Mesothelial cell of epicardium (in vitro differentiated cells): ENCODE measurements around the gene PDE6A. TPM values are rescaled to one million over a fixed set of nuclear protein-coding genes. Genes with fewer than 3 reads are reported as not detected.

Experiments used
- DNase-seq, 2 experiments: peaks; one replicate each; pipeline ENCODE4 v3.0.0; 2021; ENCODE audit warnings: low spot score in 2 of 2; ENCODE audit not compliant: unreplicated experiment in 2 of 2
- H3K27ac Mint-ChIP-seq: 2 replicates; pipeline ENCODE4 v1.8.0; 2021; ENCODE audit warnings: mixed read lengths
- H3K27me3 Mint-ChIP-seq: 2 replicates; pipeline ENCODE4 v1.8.0; 2021; ENCODE audit warnings: low read depth, mixed read lengths
- H3K36me3 Mint-ChIP-seq: 2 replicates; pipeline ENCODE4 v1.8.0; 2021; ENCODE audit warnings: mixed read lengths
- H3K4me1 Mint-ChIP-seq: 2 replicates; pipeline ENCODE4 v1.8.0; 2021; ENCODE audit warnings: mixed read lengths
- H3K4me3 Mint-ChIP-seq: 2 replicates; pipeline ENCODE4 v1.8.0; 2021; ENCODE audit warnings: mild to moderate bottlenecking, moderate library complexity, mixed read lengths
- H3K9me3 Mint-ChIP-seq: 2 replicates; pipeline ENCODE4 v1.8.0; 2021; ENCODE audit warnings: mixed read lengths
- CTCF ChIP-seq: fragments of 200-600 bp; sonication (generic); IDR thresholded peaks from one replicate; pipeline ENCODE4 v1.5.0; 2021; ENCODE audit warnings: antibody characterized with exemption; ENCODE audit not compliant: unreplicated experiment
- total RNA-seq: library from RNA; stranded (reverse); gene quantifications from 3 replicates; pipeline ENCODE4 v1.2.1, GENCODE V29; 2021

PDE6A gene
- total RNA-seq, 1 donor from 2014 or later = 0.18 TPM

- Mint-ChIP-seq H3K4me1 (peaks cover 21% of the 10 kb centered on the region), H3K9me3 (no peaks in the 10 kb centered on the region), H3K27me3 (no peaks in the 10 kb centered on the region), H3K27ac (peak overlapping the region; percentile 99), H3K36me3 (no peaks in the 10 kb centered on the region), H3K4me3 (peak overlapping the region; percentile 86)
- TF ChIP-seq CTCF = peak; percentile 62
- DNase-seq = no peak
These were observed 15.0 kb upstream of the PDE6A start for GRCh38 chr5:149959406-149960236.

- no peak overlapping the region for H3K27ac Mint-ChIP-seq
- peaks cover 30% of the 10 kb centered on the region for H3K4me1 Mint-ChIP-seq
- no peaks in the 10 kb centered on the region for H3K9me3 Mint-ChIP-seq
- H3K27me3 Mint-ChIP-seq = no peaks in the 10 kb centered on the region
- TF ChIP-seq CTCF = no peak
- no peak overlapping the region for H3K4me3 Mint-ChIP-seq
- no peak for DNase-seq
- H3K36me3 Mint-ChIP-seq = no peaks in the 10 kb centered on the region
These were observed 13.3 kb upstream of the PDE6A start for GRCh38 chr5:149957855-149958254.

GRCh38 chr5:149956685-149957084, 12.1 kb upstream of the PDE6A start:
- no peak for DNase-seq
- H3K36me3 Mint-ChIP-seq = no peaks in the 10 kb centered on the region
- H3K4me3 Mint-ChIP-seq = no peak overlapping the region
- TF ChIP-seq CTCF = no peak
- no peaks in the 10 kb centered on the region for H3K9me3 Mint-ChIP-seq
- H3K27me3 Mint-ChIP-seq = no peaks in the 10 kb centered on the region
- H3K27ac Mint-ChIP-seq = no peak overlapping the region
- H3K4me1 Mint-ChIP-seq = peaks cover 25% of the 10 kb centered on the region

GRCh38 chr5:149954798-149955197, 10.2 kb upstream of the PDE6A start:
- Mint-ChIP-seq H3K4me1 (peaks cover 15% of the 10 kb centered on the region), H3K27ac (no peak overlapping the region), H3K4me3 (no peak overlapping the region), H3K27me3 (no peaks in the 10 kb centered on the region), H3K9me3 (no peaks in the 10 kb centered on the region), H3K36me3 (no peaks in the 10 kb centered on the region)
- no peak for DNase-seq
- TF ChIP-seq CTCF = no peak

GRCh38 chr5:149953436-149954121, 9.0 kb upstream of the PDE6A start:
- Mint-ChIP-seq H3K36me3 (no peaks in the 10 kb centered on the region), H3K4me1 (peaks cover 9% of the 10 kb centered on the region), H3K27me3 (no peaks in the 10 kb centered on the region), H3K9me3 (no peaks in the 10 kb centered on the region), H3K4me3 (no peak overlapping the region), H3K27ac (peak overlapping the region; percentile 32)
- no peak for TF ChIP-seq CTCF
- no peak for DNase-seq
